WTC11 (cell line): ENCODE data around the gene MERTK.

Experiments
- ATF2 ChIP-seq: sonication (generic); formaldehyde crosslinking; IDR thresholded peaks from 2 replicates; pipeline ENCODE4 v1.8.1; 2022; ENCODE audit warnings: low read depth, missing genetic modification reagents, borderline replicate concordance
- CREM ChIP-seq: sonication (generic); formaldehyde crosslinking; IDR thresholded peaks from 2 replicates; pipeline ENCODE4 v1.8.1; 2022; ENCODE audit warnings: mild to moderate bottlenecking, missing genetic modification reagents, moderate library complexity
- CTCF ChIP-seq: fragments of 200-600 bp; IDR thresholded peaks from 2 replicates; pipeline ENCODE4 v1.8.0; 2022; ENCODE audit warnings: antibody characterized with exemption
- ELF4 ChIP-seq: sonication (generic); formaldehyde crosslinking; IDR thresholded peaks from 2 replicates; pipeline ENCODE4 v1.8.1; 2022; ENCODE audit warnings: low read depth, mild to moderate bottlenecking, moderate library complexity, missing genetic modification reagents
- NR3C1 ChIP-seq: sonication (generic); formaldehyde crosslinking; conservative IDR thresholded peaks from 2 replicates; pipeline ENCODE4 v1.8.1; 2023; ENCODE audit warnings: low read depth, mild to moderate bottlenecking, missing genetic modification reagents
- TF ChIP-seq, protein P1 (sequence below): sonication (generic); formaldehyde crosslinking; IDR thresholded peaks from 2 replicates; pipeline ENCODE4 v1.8.0; 2022; ENCODE audit warnings: mild to moderate bottlenecking, missing genetic modification reagents
- TF ChIP-seq, protein P2 (sequence below): sonication (generic); formaldehyde crosslinking; IDR thresholded peaks from 2 replicates; pipeline ENCODE4 v1.8.0; 2022; ENCODE audit warnings: mild to moderate bottlenecking, missing genetic modification reagents
- TF ChIP-seq, protein P3 (sequence below): sonication (generic); formaldehyde crosslinking; IDR thresholded peaks from 2 replicates; pipeline ENCODE4 v1.8.1; 2022; ENCODE audit warnings: low read depth, mild to moderate bottlenecking, moderate library complexity, missing genetic modification reagents, borderline replicate concordance

- TF ChIP-seq CTCF (no peak), NR3C1 (CRISPR knock-in tag) (no peak), ATF2 (CRISPR knock-in tag) (no peak), ELF4 (no peak), CREM (CRISPR knock-in tag) (no peak)
- TF ChIP-seq, protein P1, sequence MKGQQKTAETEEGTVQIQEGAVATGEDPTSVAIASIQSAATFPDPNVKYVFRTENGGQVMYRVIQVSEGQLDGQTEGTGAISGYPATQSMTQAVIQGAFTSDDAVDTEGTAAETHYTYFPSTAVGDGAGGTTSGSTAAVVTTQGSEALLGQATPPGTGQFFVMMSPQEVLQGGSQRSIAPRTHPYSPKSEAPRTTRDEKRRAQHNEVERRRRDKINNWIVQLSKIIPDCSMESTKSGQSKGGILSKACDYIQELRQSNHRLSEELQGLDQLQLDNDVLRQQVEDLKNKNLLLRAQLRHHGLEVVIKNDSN: no peak
- TF ChIP-seq, protein P2, sequence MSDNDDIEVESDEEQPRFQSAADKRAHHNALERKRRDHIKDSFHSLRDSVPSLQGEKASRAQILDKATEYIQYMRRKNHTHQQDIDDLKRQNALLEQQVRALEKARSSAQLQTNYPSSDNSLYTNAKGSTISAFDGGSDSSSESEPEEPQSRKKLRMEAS (CRISPR knock-in tag): no peak
- TF ChIP-seq, protein P3, sequence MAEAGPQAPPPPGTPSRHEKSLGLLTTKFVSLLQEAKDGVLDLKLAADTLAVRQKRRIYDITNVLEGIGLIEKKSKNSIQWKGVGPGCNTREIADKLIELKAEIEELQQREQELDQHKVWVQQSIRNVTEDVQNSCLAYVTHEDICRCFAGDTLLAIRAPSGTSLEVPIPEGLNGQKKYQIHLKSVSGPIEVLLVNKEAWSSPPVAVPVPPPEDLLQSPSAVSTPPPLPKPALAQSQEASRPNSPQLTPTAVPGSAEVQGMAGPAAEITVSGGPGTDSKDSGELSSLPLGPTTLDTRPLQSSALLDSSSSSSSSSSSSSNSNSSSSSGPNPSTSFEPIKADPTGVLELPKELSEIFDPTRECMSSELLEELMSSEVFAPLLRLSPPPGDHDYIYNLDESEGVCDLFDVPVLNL (CRISPR knock-in tag): no peak
These were observed 63.3 kb downstream of the MERTK start for GRCh38 chr2:111961663-111962062.
